Measurements from ENCODE around the gene FUT7.
A peak's percentile ranks its signal among the peaks of the same experiment; 100 is the strongest.

GRCh38 chr9:137066096-137066861 is 34.4 kb upstream of the FUT7 start:
- TF ChIP-seq KLF1 (tag by site-specific recombination; IDR thresholded peaks at IDR 0.05): peak; percentile 23; the same call in 1 of the 2 replicates
- TF ChIP-seq HOXC10 (CRISPR knock-in tag; IDR thresholded peaks at IDR 0.05): no peak

Data from HEK293 (cell line).